SK-N-SH (cell line): ENCODE data around the gene SYNE2. TPM values are rescaled to one million over a fixed set of nuclear protein-coding genes. Genes with fewer than 3 reads are reported as not detected.

Experiments used
- CTCF ChIA-PET: fragments of 300-600, 350-600 bp; formaldehyde crosslinking; extraction: SDS; loops from one replicate; lab custom pipeline; 2021; lab: Yijun Ruan, JAX
- POLR2A ChIA-PET: fragments of 350-600 bp; sonication (Branson Sonifier 250); formaldehyde crosslinking; extraction: SDS; loops from one replicate; lab custom pipeline; 2020; ENCODE audit warnings: antibody characterized with exemption, inconsistent platforms; lab: Yijun Ruan, JAX
- DNase-seq: peaks from one replicate; pipeline ENCODE4 v3.0.0; 2012
- H2AFZ ChIP-seq: fragments of 200-600 bp; sonication (generic); 2 replicates; pipeline ENCODE4 v1.8.1; 2016; ENCODE audit warnings: antibody characterized with exemption, mild to moderate bottlenecking, low read depth
- H3F3A ChIP-seq: fragments of 200-600 bp; sonication (generic); replicated peaks from 2 replicates; pipeline ENCODE3; 2016; ENCODE audit warnings: antibody characterized with exemption, mild to moderate bottlenecking; ENCODE audit not compliant: insufficient read depth
- H3K27ac ChIP-seq, 2 experiments: fragments of 200-500 bp in 1 of 2; fragments of 200-600 bp in 1 of 2; sonication (Bioruptor generic) in 1 of 2; sonication (generic), shearing (Covaris generic) in 1 of 2; 2 replicates each; pipeline versions ENCODE4 v1.5.1 to v1.6.1; 2014 to 2016; ENCODE audit warnings: low read depth in 2 of 2, inconsistent platforms in 1 of 2, low read length in 1 of 2, mild to moderate bottlenecking in 1 of 2, mixed read lengths in 1 of 2
- H3K27me3 ChIP-seq: fragments of 200-600 bp; sonication (generic), shearing (Covaris generic); 2 replicates; pipeline ENCODE4 v1.6.1; 2016; ENCODE audit warnings: mixed run types; ENCODE audit not compliant: insufficient read depth
- H3K36me3 ChIP-seq, 2 experiments: fragments of 200-500 bp in 1 of 2; fragments of 200-600 bp in 1 of 2; sonication (Bioruptor generic) in 1 of 2; sonication (generic) in 1 of 2; replicated peaks in 1 of 2; 2 replicates each; pipeline versions ENCODE3 to v1.5.1; 2014 to 2016; ENCODE audit warnings: low read length in 1 of 2, mild to moderate bottlenecking in 1 of 2; ENCODE audit not compliant: insufficient read depth in 2 of 2, control insufficient read depth in 1 of 2
- H3K4me1 ChIP-seq, 2 experiments: fragments of 200-500 bp in 1 of 2; fragments of 200-600 bp in 1 of 2; sonication (Bioruptor generic) in 1 of 2; sonication (generic), shearing (Covaris generic) in 1 of 2; 2 replicates each; pipeline versions ENCODE4 v1.5.1 to v1.6.1; 2014 to 2016; ENCODE audit warnings: low read depth in 1 of 2, low read length in 1 of 2, mixed run types in 1 of 2; ENCODE audit not compliant: insufficient read depth in 2 of 2, control insufficient read depth in 1 of 2
- H3K4me2 ChIP-seq: fragments of 200-600 bp; sonication (generic), shearing (Covaris generic); 2 replicates; pipeline ENCODE4 v1.6.1; 2017; ENCODE audit warnings: mixed run types
- H3K4me3 ChIP-seq, 2 experiments: fragments of 200-500 bp in 1 of 2; fragments of 200-600 bp in 1 of 2; sonication (Bioruptor generic) in 1 of 2; sonication (generic), shearing (Covaris generic) in 1 of 2; 2 replicates each; pipeline versions ENCODE4 v1.5.1 to v1.8.1; 2014 to 2016; ENCODE audit warnings: low read depth in 2 of 2, inconsistent platforms in 1 of 2, low read length in 1 of 2, mild to moderate bottlenecking in 1 of 2, mixed read lengths in 1 of 2, moderate library complexity in 1 of 2
- H3K79me2 ChIP-seq: fragments of 200-600 bp; sonication (generic); 2 replicates; pipeline ENCODE4 v1.8.1; 2017; ENCODE audit warnings: mild to moderate bottlenecking; ENCODE audit not compliant: insufficient read depth
- H3K9ac ChIP-seq: fragments of 200-600 bp; sonication (generic); 2 replicates; pipeline ENCODE4 v1.6.1; 2017; ENCODE audit warnings: mixed run types
- H3K9me2 ChIP-seq: fragments of 200-600 bp; sonication (generic); 2 replicates; pipeline ENCODE4 v1.6.1; 2017; ENCODE audit warnings: mixed run types
- H3K9me3 ChIP-seq: fragments of 200-600 bp; sonication (generic); 2 replicates; pipeline ENCODE4 v1.6.1; 2017; ENCODE audit warnings: mixed run types, mild to moderate bottlenecking, moderate library complexity
- H4K20me1 ChIP-seq: fragments of 200-600 bp; sonication (generic); 2 replicates; pipeline ENCODE4 v1.6.1; 2017; ENCODE audit warnings: mild to moderate bottlenecking, mixed run types; ENCODE audit not compliant: insufficient read depth
- EZH2phosphoT487 ChIP-seq: fragments of 200-600 bp; sonication (generic); IDR thresholded peaks from 2 replicates; pipeline ENCODE4 v1.6.1; 2017; ENCODE audit warnings: low read depth, mixed run types, mild to moderate bottlenecking, antibody characterized with exemption, moderate library complexity, borderline replicate concordance
- FOXJ3 ChIP-seq: sonication (generic); formaldehyde crosslinking; IDR thresholded peaks from 2 replicates; pipeline ENCODE4 v1.5.1; 2020; ENCODE audit warnings: mild to moderate bottlenecking, missing genetic modification reagents
- GABPA ChIP-seq: IDR thresholded peaks from 2 replicates; pipeline ENCODE4 v1.4.0; 2012; ENCODE audit warnings: low read depth, mild to moderate bottlenecking
- GATA2 ChIP-seq: sonication (generic); formaldehyde crosslinking; IDR thresholded peaks from 2 replicates; pipeline ENCODE4 v1.5.0; 2020; ENCODE audit warnings: mild to moderate bottlenecking, missing genetic modification reagents
- JUND ChIP-seq: IDR thresholded peaks from 2 replicates; pipeline ENCODE4 v1.4.0; 2012
- MEF2A ChIP-seq: IDR thresholded peaks from 2 replicates; pipeline ENCODE4 v1.4.0; 2012; ENCODE audit warnings: low read depth, borderline replicate concordance
- NFIC ChIP-seq: IDR thresholded peaks from 2 replicates; pipeline ENCODE4 v1.4.0; 2012; ENCODE audit warnings: borderline replicate concordance
- NRF1 ChIP-seq: IDR thresholded peaks from 2 replicates; pipeline ENCODE4 v1.6.1; 2012; ENCODE audit warnings: low read depth, mild to moderate bottlenecking, low read length
- PBX3 ChIP-seq: IDR thresholded peaks from 2 replicates; pipeline ENCODE4; 2012
- RAD21 ChIP-seq: IDR thresholded peaks from 2 replicates; pipeline ENCODE4 v1.6.1; 2012; ENCODE audit warnings: mild to moderate bottlenecking, low read length
- RFX5 ChIP-seq: IDR thresholded peaks from 2 replicates; pipeline ENCODE4 v1.6.1; 2012; ENCODE audit warnings: mild to moderate bottlenecking, improper control_type of control experiment, low read length
- RXRA ChIP-seq: IDR thresholded peaks from 2 replicates; pipeline ENCODE4 v1.4.0; 2012; ENCODE audit warnings: low read depth, mild to moderate bottlenecking, borderline replicate concordance
- TAF1 ChIP-seq: IDR thresholded peaks from 2 replicates; pipeline ENCODE4 v1.6.1; 2012; ENCODE audit warnings: low read depth, mild to moderate bottlenecking, low read length, moderate library complexity, borderline replicate concordance
- YY1 ChIP-seq: IDR thresholded peaks from 2 replicates; pipeline ENCODE4 v1.4.0; 2012; ENCODE audit warnings: low read depth, mild to moderate bottlenecking
- WGBS: methylation state at CpG from one replicate; pipeline ENCODE4 v1.1.6; 2017; ENCODE audit warnings: low lambda C conversion rate; 5-methylcytosine and 5-hydroxymethylcytosine counted together
- polyA plus RNA-seq, 3 experiments: library from polyadenylated mRNA; depleted of rRNA; stranded (reverse); fragments of >200 nt; gene quantifications; 2 replicates each; pipeline ENCODE4 v1.2.3, GENCODE V29; 2012
- TF ChIP-seq, protein P1 (sequence below): fragments of 150-350 bp; IDR thresholded peaks from 2 replicates; pipeline ENCODE4 v1.6.1; 2017; ENCODE audit warnings: antibody characterized with exemption, low read length, low read depth, borderline replicate concordance
- TF ChIP-seq, protein P2 (sequence below): fragments of 200-600 bp; sonication (generic); IDR thresholded peaks from 2 replicates; pipeline ENCODE4 v1.6.1; 2017; ENCODE audit warnings: antibody characterized with exemption, mild to moderate bottlenecking, moderate library complexity

The SYNE2 gene
- polyA plus RNA-seq, 1 of the 3 experiments (the other 2 are of a cell fraction): 7.1 TPM

GRCh38 chr14:64045091-64045490 is 192.3 kb downstream of the SYNE2 start:
- Histone ChIP-seq H4K20me1 (no peaks in the 10 kb centered on the region), H3K9me3 (no peaks in the 10 kb centered on the region), H3K27me3 (no peaks in the 10 kb centered on the region), H3K27ac (no peak overlapping the region), H2AFZ (no peak overlapping the region), H3K9ac (no peak overlapping the region), H3K4me3 (no peak overlapping the region), H3K9me2 (no peaks in the 10 kb centered on the region), H3F3A (no peaks in the 10 kb centered on the region), H3K4me1 (no peaks in the 10 kb centered on the region), H3K79me2 (no peaks in the 10 kb centered on the region), H3K4me2 (no peak overlapping the region), H3K36me3 (peaks cover 3 to 5% of the 10 kb centered on the region in 2 experiments)
- CTCF ChIA-PET: no interaction called here
- no peak for DNase-seq
- POLR2A ChIA-PET: no interaction called here
- TF ChIP-seq YY1: no peak
- WGBS: 66% methylated on average over 2 of the region's 2 CpGs

- Histone ChIP-seq H3K27ac (no peak overlapping the region), H3K4me1 (no peaks in the 10 kb centered on the region), H3K9me2 (no peaks in the 10 kb centered on the region), H4K20me1 (no peaks in the 10 kb centered on the region), H3K4me3 (no peak overlapping the region), H2AFZ (no peak overlapping the region), H3K79me2 (no peaks in the 10 kb centered on the region), H3K9ac (no peak overlapping the region), H3F3A (peaks cover 11% of the 10 kb centered on the region), H3K9me3 (no peaks in the 10 kb centered on the region), H3K36me3 (peaks cover 0 to 15% of the 10 kb centered on the region in 2 experiments), H3K4me2 (no peak overlapping the region), H3K27me3 (no peaks in the 10 kb centered on the region)
- 95% methylated on average over 2 of the region's 2 CpGs for WGBS
- TF ChIP-seq PBX3: no peak
- TF ChIP-seq NFIC: no peak
- TF ChIP-seq MEF2A: no peak
- no peak for TF ChIP-seq TAF1
- no peak for TF ChIP-seq RFX5
- no peak for TF ChIP-seq FOXJ3
- no peak for DNase-seq
- ChIA-PET POLR2A (no interaction called here), CTCF (interaction anchor here (1.2 kb wide), 1 partner anchor 25 kb away, joined by 3 read pairs; no protein-coding TSS in a partner anchor)
Measured at GRCh38 chr14:64049616-64050381, 197.0 kb downstream of the SYNE2 start.

GRCh38 chr14:64053694-64054669 is 201.2 kb downstream of the SYNE2 start:
- no peaks in the 10 kb centered on the region for H3K9me2 ChIP-seq
- POLR2A ChIA-PET: no interaction called here
- H3K27ac ChIP-seq: no peak overlapping the region
- H3K36me3 ChIP-seq: peaks cover 0 to 15% of the 10 kb centered on the region in 2 experiments
- no peaks in the 10 kb centered on the region for H3K79me2 ChIP-seq
- no peaks in the 10 kb centered on the region for H4K20me1 ChIP-seq
- peaks cover 11% of the 10 kb centered on the region for H3F3A ChIP-seq
- no peak overlapping the region for H3K4me3 ChIP-seq
- H3K4me2 ChIP-seq: no peak overlapping the region
- CTCF ChIA-PET: interaction anchor here (1.2 to 1.5 kb wide), 2 partner anchors 8 to 30 kb away, joined by 3 to 4 read pairs; no protein-coding TSS in a partner anchor
- no peak overlapping the region for H3K9ac ChIP-seq
- peak overlapping the region; percentile 2; the same call in 1 of the 2 replicates for H2AFZ ChIP-seq
- H3K9me3 ChIP-seq: no peaks in the 10 kb centered on the region
- 82% methylated on average over 10 of the region's 10 CpGs for WGBS
- no peak for DNase-seq
- H3K4me1 ChIP-seq: no peaks in the 10 kb centered on the region
- no peaks in the 10 kb centered on the region for H3K27me3 ChIP-seq
- TF ChIP-seq GABPA: no peak
- TF ChIP-seq, protein P1, sequence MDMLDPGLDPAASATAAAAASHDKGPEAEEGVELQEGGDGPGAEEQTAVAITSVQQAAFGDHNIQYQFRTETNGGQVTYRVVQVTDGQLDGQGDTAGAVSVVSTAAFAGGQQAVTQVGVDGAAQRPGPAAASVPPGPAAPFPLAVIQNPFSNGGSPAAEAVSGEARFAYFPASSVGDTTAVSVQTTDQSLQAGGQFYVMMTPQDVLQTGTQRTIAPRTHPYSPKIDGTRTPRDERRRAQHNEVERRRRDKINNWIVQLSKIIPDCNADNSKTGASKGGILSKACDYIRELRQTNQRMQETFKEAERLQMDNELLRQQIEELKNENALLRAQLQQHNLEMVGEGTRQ: no peak
- TF ChIP-seq EZH2phosphoT487: no peak
- no peak for TF ChIP-seq NFIC
- TF ChIP-seq NRF1: no peak
- TF ChIP-seq GATA2 (CRISPR knock-in tag): no peak
- no peak for TF ChIP-seq RAD21
- TF ChIP-seq, protein P2, sequence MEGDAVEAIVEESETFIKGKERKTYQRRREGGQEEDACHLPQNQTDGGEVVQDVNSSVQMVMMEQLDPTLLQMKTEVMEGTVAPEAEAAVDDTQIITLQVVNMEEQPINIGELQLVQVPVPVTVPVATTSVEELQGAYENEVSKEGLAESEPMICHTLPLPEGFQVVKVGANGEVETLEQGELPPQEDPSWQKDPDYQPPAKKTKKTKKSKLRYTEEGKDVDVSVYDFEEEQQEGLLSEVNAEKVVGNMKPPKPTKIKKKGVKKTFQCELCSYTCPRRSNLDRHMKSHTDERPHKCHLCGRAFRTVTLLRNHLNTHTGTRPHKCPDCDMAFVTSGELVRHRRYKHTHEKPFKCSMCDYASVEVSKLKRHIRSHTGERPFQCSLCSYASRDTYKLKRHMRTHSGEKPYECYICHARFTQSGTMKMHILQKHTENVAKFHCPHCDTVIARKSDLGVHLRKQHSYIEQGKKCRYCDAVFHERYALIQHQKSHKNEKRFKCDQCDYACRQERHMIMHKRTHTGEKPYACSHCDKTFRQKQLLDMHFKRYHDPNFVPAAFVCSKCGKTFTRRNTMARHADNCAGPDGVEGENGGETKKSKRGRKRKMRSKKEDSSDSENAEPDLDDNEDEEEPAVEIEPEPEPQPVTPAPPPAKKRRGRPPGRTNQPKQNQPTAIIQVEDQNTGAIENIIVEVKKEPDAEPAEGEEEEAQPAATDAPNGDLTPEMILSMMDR: no peak
- no peak for TF ChIP-seq RXRA
- TF ChIP-seq RFX5: no peak
- TF ChIP-seq JUND: no peak
